Tibial nerve (tissue), 4 donors: ENCODE results near the gene PRDM11. TPM values are rescaled to one million over a fixed set of nuclear protein-coding genes. Genes with fewer than 3 reads are reported as not detected.
"Not testable (repeated sequence)": the region's sequence is repeated elsewhere in the genome, so short reads cannot be mapped to it uniquely, and the experiment has no call there.

Experiments used
- DNase-seq, 2 donors: peaks; one replicate each; pipeline ENCODE4 v3.0.0-alpha.2; 2019; ENCODE audit warnings: low spot score in 2 of 2
- H3K27ac ChIP-seq, 4 donors: fragments of 200-600 bp; sonication (generic) in 3 of 4; one replicate each; pipeline ENCODE4 v1.5.1; 2017 to 2019; ENCODE audit warnings: mild to moderate bottlenecking in 1 of 4
- H3K27me3 ChIP-seq, 2 donors: fragments of 200-600 bp; sonication (generic) in 1 of 2; one replicate each; pipeline versions ENCODE4 v1.5.1 to v1.6.0; 2017 to 2019
- H3K36me3 ChIP-seq, 3 donors: fragments of 200-600 bp; sonication (generic); one replicate each; pipeline ENCODE4 v1.5.1; 2018 to 2019
- H3K4me1 ChIP-seq, 4 donors: fragments of 200-600 bp; sonication (generic) in 3 of 4; one replicate each; pipeline ENCODE4 v1.5.1; 2017 to 2019
- H3K4me3 ChIP-seq, 4 donors: fragments of 200-600 bp; sonication (generic) in 3 of 4; one replicate each; pipeline ENCODE4 v1.5.1; 2017 to 2019; ENCODE audit warnings: mild to moderate bottlenecking in 1 of 4, moderate library complexity in 1 of 4
- H3K9me3 ChIP-seq, 4 donors: fragments of 200-600 bp; sonication (generic) in 3 of 4; one replicate each; pipeline ENCODE4 v1.5.1; 2017 to 2019
- EP300 ChIP-seq, 2 donors: sonication (generic); formaldehyde crosslinking; IDR thresholded peaks; one replicate each; pipeline ENCODE4 v1.6.1; 2017; ENCODE audit warnings: antibody characterized with exemption in 2 of 2, mild to moderate bottlenecking in 1 of 2
- POLR2A ChIP-seq, 2 donors: fragments of 450-650 bp; IDR thresholded peaks; one replicate each; pipeline ENCODE4 v1.6.1; 2017; ENCODE audit warnings: antibody characterized with exemption in 2 of 2, mild to moderate bottlenecking in 2 of 2, moderate library complexity in 2 of 2
- WGBS, 2 donors: methylation state at CpG; one replicate each; pipeline ENCODE4 v1.1.5; 2018; 5-methylcytosine and 5-hydroxymethylcytosine counted together
- total RNA-seq, 4 donors: library from RNA; depleted of rRNA; stranded (reverse); fragments of >200 nt; gene quantifications; one replicate each; pipeline ENCODE4 v1.1.0, GENCODE V29; 2016
- TF ChIP-seq, protein P1 (sequence below), 5 experiments: fragments of 200-600 bp in 3 of 5; fragments of 450-650 bp in 2 of 5; sonication (generic) in 3 of 5; IDR thresholded peaks; one replicate each; pipeline ENCODE4 v1.5.1; 2016 to 2019; ENCODE audit warnings: antibody characterized with exemption in 5 of 5, mild to moderate bottlenecking in 3 of 5, moderate library complexity in 2 of 5

Gene PRDM11
- total RNA-seq, 4 donors from 2014 or later: 17.5 to 26.1 (median 25.8) TPM

DNA sequence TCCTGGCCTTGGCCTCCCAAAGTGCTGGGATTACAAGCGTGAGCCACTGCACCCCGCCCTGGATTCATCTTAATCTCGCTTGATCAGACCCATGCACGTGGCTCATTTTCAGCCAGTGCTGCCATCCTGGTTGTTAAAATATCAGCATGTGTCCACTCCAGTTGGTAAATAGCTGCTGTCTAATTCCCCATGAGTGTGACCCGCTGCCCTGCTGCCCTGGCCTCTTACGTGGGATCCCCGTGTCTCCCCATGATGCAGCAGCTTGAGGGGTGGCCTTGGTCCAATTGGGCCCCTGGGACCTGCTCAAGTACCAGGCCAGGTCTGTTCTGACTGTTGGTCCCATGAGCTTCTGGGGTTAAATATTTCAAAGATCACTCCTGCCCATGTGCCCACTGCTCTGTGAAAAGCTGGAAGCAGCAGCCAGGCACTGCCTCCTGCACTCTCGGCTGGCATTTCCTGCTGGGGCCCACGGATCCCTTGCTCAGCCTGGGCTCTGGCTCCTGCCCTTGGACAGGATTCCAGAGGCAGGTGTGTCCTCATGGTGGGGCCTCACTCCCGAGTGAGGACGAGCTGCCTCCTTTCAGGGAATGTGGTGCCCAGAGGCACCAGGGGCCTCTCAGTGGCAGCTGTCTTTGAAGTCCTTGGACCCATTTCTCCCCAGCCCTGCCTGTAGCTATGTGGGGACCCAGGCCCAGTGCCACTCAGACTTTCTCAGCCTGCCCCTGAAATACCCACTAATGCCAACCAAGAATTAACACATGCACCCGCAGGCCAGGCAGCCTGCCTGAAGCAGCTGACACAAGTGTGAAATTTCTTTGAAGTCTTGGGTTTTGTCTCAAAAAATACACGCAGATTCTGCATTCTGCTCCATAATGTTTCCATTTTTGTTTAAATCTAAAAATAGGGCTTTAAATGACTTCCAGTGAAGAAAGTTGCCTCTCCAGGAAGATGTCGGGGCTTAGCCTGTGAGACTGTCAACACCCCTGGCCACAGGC lies 38.1 kb upstream of the PRDM11 start:
- H3K27me3 ChIP-seq: peaks cover 0 to 4% of the 10 kb centered on the region in 2 donors
- H3K4me1 ChIP-seq: peaks cover 0 to 4% (median 0%) of the 10 kb centered on the region in 4 donors
- no peak overlapping the region for H3K27ac ChIP-seq
- H3K36me3 ChIP-seq: no peaks in the 10 kb centered on the region
- 64 to 83% methylated on average over 10 to 13 of the region's 14 CpGs for WGBS, 2 donors
- no peaks in the 10 kb centered on the region for H3K9me3 ChIP-seq
- no peak for DNase-seq
- no peak overlapping the region for H3K4me3 ChIP-seq
- TF ChIP-seq, protein P1, sequence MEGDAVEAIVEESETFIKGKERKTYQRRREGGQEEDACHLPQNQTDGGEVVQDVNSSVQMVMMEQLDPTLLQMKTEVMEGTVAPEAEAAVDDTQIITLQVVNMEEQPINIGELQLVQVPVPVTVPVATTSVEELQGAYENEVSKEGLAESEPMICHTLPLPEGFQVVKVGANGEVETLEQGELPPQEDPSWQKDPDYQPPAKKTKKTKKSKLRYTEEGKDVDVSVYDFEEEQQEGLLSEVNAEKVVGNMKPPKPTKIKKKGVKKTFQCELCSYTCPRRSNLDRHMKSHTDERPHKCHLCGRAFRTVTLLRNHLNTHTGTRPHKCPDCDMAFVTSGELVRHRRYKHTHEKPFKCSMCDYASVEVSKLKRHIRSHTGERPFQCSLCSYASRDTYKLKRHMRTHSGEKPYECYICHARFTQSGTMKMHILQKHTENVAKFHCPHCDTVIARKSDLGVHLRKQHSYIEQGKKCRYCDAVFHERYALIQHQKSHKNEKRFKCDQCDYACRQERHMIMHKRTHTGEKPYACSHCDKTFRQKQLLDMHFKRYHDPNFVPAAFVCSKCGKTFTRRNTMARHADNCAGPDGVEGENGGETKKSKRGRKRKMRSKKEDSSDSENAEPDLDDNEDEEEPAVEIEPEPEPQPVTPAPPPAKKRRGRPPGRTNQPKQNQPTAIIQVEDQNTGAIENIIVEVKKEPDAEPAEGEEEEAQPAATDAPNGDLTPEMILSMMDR (IDR thresholded peaks at IDR 0.05): no peak
- no peak for TF ChIP-seq POLR2A (IDR thresholded peaks at IDR 0.05)
- no peak for TF ChIP-seq EP300 (IDR thresholded peaks at IDR 0.05)

DNA sequence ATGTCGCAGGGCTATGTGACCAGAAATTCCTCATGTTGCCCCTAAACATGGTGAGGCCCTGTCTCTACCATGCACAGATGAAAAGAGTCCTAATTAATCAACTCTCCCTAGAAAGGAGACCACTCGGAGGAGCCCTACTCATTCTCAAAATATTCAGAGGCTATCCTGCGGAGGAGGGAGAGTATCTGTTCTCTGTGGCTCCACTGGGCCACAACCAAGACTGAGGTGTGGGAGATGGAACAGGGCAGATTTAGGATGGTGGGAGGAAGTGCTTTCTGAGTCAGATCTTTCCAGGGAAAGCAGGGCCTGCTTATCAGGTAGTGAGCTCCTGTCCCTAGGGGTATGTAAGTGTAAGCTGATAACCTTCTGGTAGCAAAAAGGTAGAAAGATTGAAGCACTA lies 37.0 kb upstream of the PRDM11 start:
- 55 to 75% methylated on average over 3 of the region's 3 CpGs for WGBS, 2 donors
- H3K27me3 ChIP-seq: peaks cover 0 to 5% of the 10 kb centered on the region in 2 donors
- TF ChIP-seq, protein P1 (IDR thresholded peaks at IDR 0.05): no peak
- TF ChIP-seq EP300 (IDR thresholded peaks at IDR 0.05) (no peak), POLR2A (IDR thresholded peaks at IDR 0.05) (no peak)

DNA sequence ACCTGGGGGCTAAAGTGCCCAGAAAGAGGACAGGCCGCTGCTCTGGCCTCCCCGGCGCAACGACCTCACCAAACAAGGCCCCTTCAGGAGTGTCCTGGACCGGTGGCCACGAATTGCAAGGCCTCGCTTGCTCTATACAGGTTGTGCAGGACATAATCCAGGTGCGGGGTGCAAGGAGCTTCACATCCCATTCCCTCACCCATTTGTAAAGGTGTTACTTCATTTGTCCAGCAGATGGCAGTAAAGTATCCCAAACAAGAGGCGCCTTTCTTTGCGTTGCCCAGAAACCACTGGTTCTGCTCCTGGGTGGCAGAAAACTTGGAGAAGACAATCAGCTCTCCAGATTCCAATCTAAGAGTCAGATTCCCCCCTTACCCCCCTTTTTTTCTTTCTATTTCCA lies 35.9 kb upstream of the PRDM11 start:
- Histone ChIP-seq H3K27ac (no peak overlapping the region), H3K36me3 (no peaks in the 10 kb centered on the region), H3K27me3 (peaks cover 0 to 14% of the 10 kb centered on the region in 2 donors), H3K4me3 (no peak overlapping the region), H3K9me3 (peaks cover 0 to 4% (median 0%) of the 10 kb centered on the region in 4 donors), H3K4me1 (peaks cover 0 to 2% (median 0%) of the 10 kb centered on the region in 4 donors)
- DNase-seq: peak in 1 of 2 donors; percentile 88
- TF ChIP-seq, protein P1 (IDR thresholded peaks at IDR 0.05): peak; percentile 67 to 89 (median 72)
- TF ChIP-seq POLR2A (IDR thresholded peaks at IDR 0.05): no peak
- 3 to 13% methylated on average over 7 to 10 of the region's 10 CpGs for WGBS, 2 donors

More for the DNA sequence above, 37.0 kb upstream of the PRDM11 start:
- H3K27ac ChIP-seq: no peak overlapping the region
- H3K4me1 ChIP-seq: peaks cover 0 to 4% (median 0%) of the 10 kb centered on the region in 4 donors
- no peak overlapping the region for H3K4me3 ChIP-seq
- no peaks in the 10 kb centered on the region for H3K9me3 ChIP-seq
- no peaks in the 10 kb centered on the region for H3K36me3 ChIP-seq
- no peak for DNase-seq

DNA sequence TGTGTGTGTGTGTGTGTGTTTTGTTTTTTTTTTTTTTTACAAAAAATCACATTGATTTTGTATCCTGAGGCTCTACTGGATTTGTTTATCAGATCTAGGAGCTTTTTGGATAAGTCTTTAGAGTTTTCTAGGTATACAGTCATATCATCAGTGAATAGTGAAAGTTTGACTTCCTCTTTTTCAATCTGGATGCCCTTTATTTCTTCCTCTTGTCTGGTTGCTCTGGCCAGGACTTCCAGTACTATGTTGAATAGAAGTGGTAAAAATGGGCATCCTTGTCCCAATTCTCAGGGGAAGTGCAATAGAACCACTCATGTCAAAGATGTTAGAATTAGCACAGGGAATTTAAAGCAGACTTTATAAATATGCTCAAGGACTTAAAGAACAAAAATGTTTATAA lies 32.6 kb upstream of the PRDM11 start:
- no peak for DNase-seq
- TF ChIP-seq, protein P1 (IDR thresholded peaks at IDR 0.05): no peak
- TF ChIP-seq EP300 (IDR thresholded peaks at IDR 0.05) (no peak), POLR2A (IDR thresholded peaks at IDR 0.05) (no peak)
- H3K4me1 ChIP-seq: no peaks in the 10 kb centered on the region

DNA sequence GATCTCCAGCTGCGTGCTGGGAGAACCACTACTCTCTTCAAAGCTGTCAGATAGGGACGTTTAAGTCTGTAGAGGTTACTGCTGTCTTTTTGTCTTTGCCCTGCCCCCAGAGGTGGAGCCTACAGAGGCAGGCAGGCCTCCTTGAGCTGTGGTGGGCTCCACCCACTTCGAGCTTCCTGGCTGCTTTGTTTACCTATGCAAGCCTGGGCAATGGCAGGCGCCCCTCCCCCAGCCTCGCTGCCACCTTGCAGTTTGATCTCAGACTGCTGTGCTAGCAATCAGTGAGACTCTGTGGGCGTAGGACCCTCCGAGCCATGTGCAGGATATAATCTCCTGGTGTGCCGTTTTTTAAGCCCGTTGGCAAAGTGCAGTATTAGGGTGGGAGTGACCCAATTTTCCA lies 18.6 kb upstream of the PRDM11 start:
- H3K36me3 ChIP-seq, H3K4me1 ChIP-seq, H3K9me3 ChIP-seq, H3K27me3 ChIP-seq, H3K27ac ChIP-seq, DNase-seq, H3K4me3 ChIP-seq: not testable (repeated sequence)
- 89 to 95% methylated on average over 7 to 9 of the region's 9 CpGs for WGBS, 2 donors

More for the DNA sequence above, 32.6 kb upstream of the PRDM11 start:
- Histone ChIP-seq H3K9me3 (peaks cover 0 to 4% (median 0%) of the 10 kb centered on the region in 4 donors), H3K27me3 (peaks cover 0 to 34% of the 10 kb centered on the region in 2 donors), H3K4me3 (no peak overlapping the region), H3K27ac (no peak overlapping the region), H3K36me3 (no peaks in the 10 kb centered on the region)
